ENCODE measurements around the gene ABHD14A.

DNA sequence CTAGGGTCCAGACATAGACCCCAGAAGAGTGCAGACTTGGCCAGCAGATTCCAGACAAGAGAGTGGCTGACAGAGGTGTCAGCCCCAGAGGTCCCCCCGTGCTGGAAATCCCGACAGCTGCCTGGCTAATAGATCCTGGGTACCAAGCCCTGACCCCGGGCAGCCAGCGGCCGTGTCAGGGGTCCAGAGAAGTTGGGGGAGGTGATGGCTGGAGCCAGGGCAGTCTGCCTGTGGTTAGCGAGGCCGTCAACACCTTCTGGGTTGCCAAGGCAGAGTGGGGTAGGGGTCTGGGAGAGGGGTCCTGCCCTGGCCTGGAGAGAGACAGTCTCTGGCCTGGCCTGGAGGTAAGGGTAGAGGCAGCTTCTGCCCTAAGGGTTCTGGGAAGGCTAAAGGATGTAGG lies 45.9 kb downstream of the ABHD14A start:
- TF ChIP-seq JUNB (IDR thresholded peaks at IDR 0.05) (no peak), RCOR1 (IDR thresholded peaks at IDR 0.05; ENCODE audit: low read depth, low read length) (no peak), ESRRA (IDR thresholded peaks at IDR 0.05; ENCODE audit: borderline replicate concordance, low read length) (no peak), CTCF (IDR thresholded peaks at IDR 0.05) (no peak), POLR2A (IDR thresholded peaks at IDR 0.05; ENCODE audit: low read length) (no peak)
- TF ChIP-seq, protein P1, sequence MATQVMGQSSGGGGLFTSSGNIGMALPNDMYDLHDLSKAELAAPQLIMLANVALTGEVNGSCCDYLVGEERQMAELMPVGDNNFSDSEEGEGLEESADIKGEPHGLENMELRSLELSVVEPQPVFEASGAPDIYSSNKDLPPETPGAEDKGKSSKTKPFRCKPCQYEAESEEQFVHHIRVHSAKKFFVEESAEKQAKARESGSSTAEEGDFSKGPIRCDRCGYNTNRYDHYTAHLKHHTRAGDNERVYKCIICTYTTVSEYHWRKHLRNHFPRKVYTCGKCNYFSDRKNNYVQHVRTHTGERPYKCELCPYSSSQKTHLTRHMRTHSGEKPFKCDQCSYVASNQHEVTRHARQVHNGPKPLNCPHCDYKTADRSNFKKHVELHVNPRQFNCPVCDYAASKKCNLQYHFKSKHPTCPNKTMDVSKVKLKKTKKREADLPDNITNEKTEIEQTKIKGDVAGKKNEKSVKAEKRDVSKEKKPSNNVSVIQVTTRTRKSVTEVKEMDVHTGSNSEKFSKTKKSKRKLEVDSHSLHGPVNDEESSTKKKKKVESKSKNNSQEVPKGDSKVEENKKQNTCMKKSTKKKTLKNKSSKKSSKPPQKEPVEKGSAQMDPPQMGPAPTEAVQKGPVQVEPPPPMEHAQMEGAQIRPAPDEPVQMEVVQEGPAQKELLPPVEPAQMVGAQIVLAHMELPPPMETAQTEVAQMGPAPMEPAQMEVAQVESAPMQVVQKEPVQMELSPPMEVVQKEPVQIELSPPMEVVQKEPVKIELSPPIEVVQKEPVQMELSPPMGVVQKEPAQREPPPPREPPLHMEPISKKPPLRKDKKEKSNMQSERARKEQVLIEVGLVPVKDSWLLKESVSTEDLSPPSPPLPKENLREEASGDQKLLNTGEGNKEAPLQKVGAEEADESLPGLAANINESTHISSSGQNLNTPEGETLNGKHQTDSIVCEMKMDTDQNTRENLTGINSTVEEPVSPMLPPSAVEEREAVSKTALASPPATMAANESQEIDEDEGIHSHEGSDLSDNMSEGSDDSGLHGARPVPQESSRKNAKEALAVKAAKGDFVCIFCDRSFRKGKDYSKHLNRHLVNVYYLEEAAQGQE (IDR thresholded peaks at IDR 0.05) = no peak
